Heart left ventricle (tissue), 13 donors: ENCODE results near the gene SERBP1.

Source experiments
- CTCF ChIP-seq, 12 donors: fragments of 200-600 bp; sonication (generic) in 4 of 12; IDR thresholded peaks; one replicate each; pipeline versions ENCODE4 v1.5.0 to v1.8.0; 2018 to 2022; ENCODE audit warnings: antibody characterized with exemption in 12 of 12, mild to moderate bottlenecking in 5 of 12
- POLR2A ChIP-seq, 2 donors: fragments of 450-650 bp; IDR thresholded peaks; one replicate each; pipeline ENCODE4 v1.6.1; 2017; ENCODE audit warnings: antibody characterized with exemption in 2 of 2, mild to moderate bottlenecking in 2 of 2, moderate library complexity in 2 of 2
- donor health status: ischemic (EF 13 %, LVEDD 7.1; RV severe dilation, severe dysfunction).
- donor health status: DM: no; HTN: yes; CAD: no.
- donor health status: DM: no; HTN: no; CAD: no.
- donor health status: ischemic (EF 25% LVEDD 6.9; RV normal size, moderate dysfunction).
- donor health status: ischemic (EF 25% LVEDD 5.7; RV mildly dilated, moderate dysfunction).
- donor health status: ischemic (EF 35%, LVEDD 5.7; RV mildly dilated, moderate dysfunction).
- donor health status: nonischemic (EF 11% LVEDD 7.7; RV severe dilation, severe dysfunction).
- donor health status: DM: yes; HTN: yes; CAD: no.
- donor health status: PGD.
- donor health status: ischemic (EF 29% LVEDD 5.4; RV normal size, mild dysfunction).
- donor health status: nonischemic (EF 23%, LVEDD 6.1; RV moderate dilation, normal function).

DNA sequence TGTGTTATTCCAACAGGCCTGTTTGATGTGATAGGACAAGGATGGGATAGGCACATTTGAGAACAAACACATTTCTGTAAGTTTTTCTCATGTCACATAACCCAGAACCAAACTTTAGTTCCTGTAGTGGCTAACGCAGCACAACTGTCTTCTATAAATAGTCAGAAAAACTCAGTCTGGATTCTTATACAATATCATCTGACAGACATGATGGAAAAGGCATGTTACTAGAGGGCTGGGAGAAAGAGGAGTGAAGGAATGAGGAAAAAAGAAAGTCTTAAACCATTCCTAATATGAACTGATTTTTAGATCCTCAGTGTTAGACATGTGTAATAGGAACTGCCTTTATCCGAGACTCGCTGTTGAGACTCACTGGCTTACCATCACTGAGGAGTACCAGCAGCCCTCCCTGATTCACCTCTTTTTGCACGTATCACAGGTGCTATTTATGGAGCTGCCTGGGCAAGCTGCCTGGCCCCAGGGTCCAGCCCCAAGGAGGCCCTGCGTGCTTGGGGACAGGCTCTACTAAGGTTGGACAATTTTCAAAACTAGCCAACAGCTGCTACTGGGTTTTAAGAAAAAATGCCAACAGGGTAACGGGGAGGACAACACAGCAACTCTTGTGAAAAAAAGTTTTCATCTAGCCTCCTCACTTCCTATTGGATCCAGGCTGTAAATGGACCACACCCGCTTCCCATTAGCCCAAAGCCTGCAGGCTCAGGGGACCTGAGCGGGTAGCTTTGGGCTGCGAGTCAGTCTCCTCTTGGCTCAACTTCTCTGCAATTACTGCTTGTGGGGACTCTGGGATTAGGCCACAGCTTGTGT lies 30.7 kb upstream of the SERBP1 start:
- no peak for TF ChIP-seq CTCF (IDR thresholded peaks at IDR 0.05)
- no peak for TF ChIP-seq POLR2A (IDR thresholded peaks at IDR 0.05)
